Suprapubic skin (tissue), 4 donors: ENCODE data around the gene CRISP2. TPM values are rescaled to one million over a fixed set of nuclear protein-coding genes. Genes with fewer than 3 reads are reported as not detected.
A peak's percentile ranks its signal among the peaks of the same experiment; 100 is the strongest.

Experiments
- DNase-seq, 2 donors: peaks; one replicate each; pipeline ENCODE4 v3.0.0-alpha.2; 2019; ENCODE audit warnings: low spot score in 2 of 2
- H3K27ac ChIP-seq: fragments of 200-600 bp; sonication (generic); one replicate; pipeline ENCODE4 v1.5.1; 2019
- H3K27me3 ChIP-seq: fragments of 200-600 bp; sonication (generic); one replicate; pipeline ENCODE4 v1.5.1; 2019
- H3K36me3 ChIP-seq: fragments of 200-600 bp; sonication (generic); one replicate; pipeline ENCODE4 v1.5.1; 2019
- H3K4me1 ChIP-seq: fragments of 200-600 bp; sonication (generic); one replicate; pipeline ENCODE4 v1.5.1; 2019
- H3K4me3 ChIP-seq: fragments of 200-600 bp; sonication (generic); one replicate; pipeline ENCODE4 v1.5.1; 2019; ENCODE audit warnings: mild to moderate bottlenecking
- H3K9me3 ChIP-seq: fragments of 200-600 bp; sonication (generic); one replicate; pipeline ENCODE4 v1.5.1; 2019
- CTCF ChIP-seq, 2 donors: fragments of 200-600 bp in 1 of 2; fragments of 450-650 bp in 1 of 2; sonication (generic) in 1 of 2; IDR thresholded peaks; one replicate each; pipeline ENCODE4 v1.5.1; 2016 to 2019; ENCODE audit warnings: antibody characterized with exemption in 2 of 2, mild to moderate bottlenecking in 1 of 2, moderate library complexity in 1 of 2
- EP300 ChIP-seq: sonication (generic); formaldehyde crosslinking; IDR thresholded peaks from one replicate; pipeline ENCODE4 v1.6.1; 2017; ENCODE audit warnings: antibody characterized with exemption
- POLR2A ChIP-seq, 2 donors: fragments of 450-650 bp; IDR thresholded peaks; one replicate each; pipeline ENCODE4 v1.6.1; 2017; ENCODE audit warnings: antibody characterized with exemption in 2 of 2, mild to moderate bottlenecking in 2 of 2, moderate library complexity in 2 of 2
- POLR2AphosphoS5 ChIP-seq, 3 donors: sonication (generic); formaldehyde crosslinking; IDR thresholded peaks; one replicate each; pipeline ENCODE4 v1.6.1; 2017; ENCODE audit warnings: antibody characterized with exemption in 3 of 3
- WGBS: methylation state at CpG from one replicate; pipeline ENCODE4 v1.1.5; 2018; 5-methylcytosine and 5-hydroxymethylcytosine counted together
- total RNA-seq, 4 donors: library from RNA; depleted of rRNA; stranded (reverse); fragments of >200 nt; gene quantifications; one replicate each; pipeline ENCODE4 v1.1.0, GENCODE V29; 2016

CRISP2 gene
- under 1 TPM in 1 of 4 donors, not detected in 3; 0.59 TPM for total RNA-seq

- H3K9me3 ChIP-seq, result no peaks in the 10 kb centered on the region
- WGBS, result 55% methylated on average over 25 of the region's 26 CpGs
- no peaks in the 10 kb centered on the region for H3K36me3 ChIP-seq
- TF ChIP-seq POLR2A (IDR thresholded peaks at IDR 0.05) (no peak), EP300 (no peak), POLR2AphosphoS5 (IDR thresholded peaks at IDR 0.05) (no peak), CTCF (IDR thresholded peaks at IDR 0.05) (no peak)
- no peak for DNase-seq
- no peak within 1 kb of the TSS for H3K27ac ChIP-seq
- H3K27me3 ChIP-seq, result no peaks in the 10 kb centered on the region
- H3K4me1 ChIP-seq, result no peaks in the 10 kb centered on the region
- peak within 1 kb of the TSS; percentile 23 for H3K4me3 ChIP-seq
Observed at GRCh38 chr6:49713346-49713745, at the start of gene CRISP2. Gene CRISP2, minus strand, starts transcription at chr6:49713543. Its CDS starts 4,347 bp downstream, at chr6:49709196.

- H3K27ac ChIP-seq, result no peak within 1 kb of the TSS
- H3K4me3 ChIP-seq, result no peak within 1 kb of the TSS
- no peak for DNase-seq
- WGBS, result 32% methylated on average over 1 of the region's 1 CpG
- TF ChIP-seq POLR2A (IDR thresholded peaks at IDR 0.05) (no peak), POLR2AphosphoS5 (IDR thresholded peaks at IDR 0.05) (no peak), CTCF (IDR thresholded peaks at IDR 0.05) (no peak), EP300 (no peak)
- no peaks in the 10 kb centered on the region for H3K27me3 ChIP-seq
- no peaks in the 10 kb centered on the region for H3K9me3 ChIP-seq
- H3K36me3 ChIP-seq, result no peaks in the 10 kb centered on the region
- no peaks in the 10 kb centered on the region for H3K4me1 ChIP-seq
Observed at GRCh38 chr6:49744259-49744658, 30.9 kb upstream of the CRISP2 start, which contains the start of gene CRISP3. Gene CRISP3, minus strand, starts transcription at chr6:49744388. Its CDS starts 21 bp downstream, at chr6:49744367.

- no peaks in the 10 kb centered on the region for H3K4me1 ChIP-seq
- WGBS, result 70% methylated on average over 4 of the region's 4 CpGs
- H3K4me3 ChIP-seq, result no peak overlapping the region
- H3K27ac ChIP-seq, result no peak overlapping the region
- no peaks in the 10 kb centered on the region for H3K27me3 ChIP-seq
- H3K9me3 ChIP-seq, result no peaks in the 10 kb centered on the region
- DNase-seq, result no peak
- H3K36me3 ChIP-seq, result no peaks in the 10 kb centered on the region
- TF ChIP-seq POLR2AphosphoS5 (IDR thresholded peaks at IDR 0.05) (no peak), CTCF (IDR thresholded peaks at IDR 0.05) (no peak), EP300 (no peak)
Observed at GRCh38 chr6:49743429-49743828, 30.1 kb upstream of the CRISP2 start.

GRCh38 chr6:49739423-49739822 is 26.1 kb upstream of the CRISP2 start:
- no peak overlapping the region for H3K4me3 ChIP-seq
- H3K4me1 ChIP-seq, result no peaks in the 10 kb centered on the region
- 80% methylated on average over 2 of the region's 2 CpGs for WGBS
- H3K27ac ChIP-seq, result no peak overlapping the region
- H3K27me3 ChIP-seq, result no peaks in the 10 kb centered on the region
- H3K9me3 ChIP-seq, result no peaks in the 10 kb centered on the region
- TF ChIP-seq POLR2A (IDR thresholded peaks at IDR 0.05) (no peak), POLR2AphosphoS5 (IDR thresholded peaks at IDR 0.05) (no peak), CTCF (IDR thresholded peaks at IDR 0.05) (no peak), EP300 (no peak)
- no peak for DNase-seq
- no peaks in the 10 kb centered on the region for H3K36me3 ChIP-seq

- 58% methylated on average over 4 of the region's 4 CpGs for WGBS
- DNase-seq, result no peak
- Histone ChIP-seq H3K36me3 (no peaks in the 10 kb centered on the region), H3K4me3 (no peak overlapping the region), H3K4me1 (no peaks in the 10 kb centered on the region), H3K9me3 (no peaks in the 10 kb centered on the region), H3K27me3 (no peaks in the 10 kb centered on the region), H3K27ac (no peak overlapping the region)
- TF ChIP-seq EP300 (no peak), POLR2AphosphoS5 (IDR thresholded peaks at IDR 0.05) (no peak), CTCF (IDR thresholded peaks at IDR 0.05) (no peak), POLR2A (IDR thresholded peaks at IDR 0.05) (no peak)
Observed at GRCh38 chr6:49736017-49736508, 22.7 kb upstream of the CRISP2 start.
